SK-N-SH treated with all-trans-retinoic acid at 6 μM for 48 hours (cell line): ENCODE data around the gene KRT1.

Source experiments
- ATAC-seq: fragments of 200-7000 bp; cut with Tn5 transposase; 3 replicates; pipeline ENCODE4 v1.9.1; 2020; ENCODE audit warnings: mild to moderate bottlenecking, moderate library complexity
- ARNTL ChIP-seq: fragments of 450-650 bp; formaldehyde crosslinking; IDR thresholded peaks from 2 replicates; pipeline ENCODE4 v1.5.0; 2020; ENCODE audit warnings: low read depth, mild to moderate bottlenecking, moderate library complexity, borderline replicate concordance
- BACH2 ChIP-seq: fragments of 250-450 bp; sonication (Bioruptor Pico); IDR thresholded peaks from 2 replicates; pipeline ENCODE4 v1.9.0; 2021; ENCODE audit warnings: mild to moderate bottlenecking, borderline replicate concordance
- CREB5 ChIP-seq: fragments of 250-450 bp; sonication (Bioruptor Pico); IDR thresholded peaks from 2 replicates; pipeline ENCODE4 v1.5.1; 2020; ENCODE audit warnings: low read depth, mild to moderate bottlenecking, moderate library complexity
- CSDC2 ChIP-seq: fragments of 250-450 bp; sonication (Bioruptor Pico); IDR thresholded peaks from 2 replicates; pipeline ENCODE4 v1.5.0; 2020; ENCODE audit warnings: mild to moderate bottlenecking, moderate library complexity
- CSRNP3 ChIP-seq: fragments of 250-450 bp; sonication (Bioruptor Pico); IDR thresholded peaks from 2 replicates; pipeline ENCODE4 v1.5.1; 2021; ENCODE audit warnings: mild to moderate bottlenecking, moderate library complexity
- ESRRG ChIP-seq: fragments of 250-450 bp; sonication (Bioruptor Pico); IDR thresholded peaks from 2 replicates; pipeline ENCODE4 v1.6.1; 2021; ENCODE audit warnings: mild to moderate bottlenecking
- ISL1 ChIP-seq: fragments of 250-450 bp; sonication (Bioruptor Pico); IDR thresholded peaks from 2 replicates; pipeline ENCODE4 v2.1.2; 2022; ENCODE audit warnings: mild to moderate bottlenecking, moderate library complexity
- OSR1 ChIP-seq: fragments of 250-450 bp; sonication (Bioruptor Pico); IDR thresholded peaks from 2 replicates; pipeline ENCODE4 v1.8.0; 2022; ENCODE audit warnings: moderate library complexity, mild to moderate bottlenecking, inconsistent platforms
- PATZ1 ChIP-seq: fragments of 250-450 bp; sonication (Bioruptor Pico); IDR thresholded peaks from 2 replicates; pipeline ENCODE4 v1.8.0; 2020; ENCODE audit warnings: mild to moderate bottlenecking, moderate library complexity, borderline replicate concordance
- POU6F1 ChIP-seq: fragments of 250-450 bp; sonication (Bioruptor Pico); IDR thresholded peaks from 2 replicates; pipeline ENCODE4 v1.8.0; 2021; ENCODE audit warnings: low read depth, mild to moderate bottlenecking, moderate library complexity, borderline replicate concordance
- PPARA ChIP-seq: fragments of 250-450 bp; sonication (Bioruptor Pico); IDR thresholded peaks from 2 replicates; pipeline ENCODE4 v1.5.0; 2020; ENCODE audit warnings: mild to moderate bottlenecking, borderline replicate concordance
- SNAI2 ChIP-seq: fragments of 250-450 bp; sonication (Bioruptor Pico); IDR thresholded peaks from 2 replicates; pipeline ENCODE4 v1.5.0; 2020; ENCODE audit warnings: mild to moderate bottlenecking, moderate library complexity
- TCF4 ChIP-seq: fragments of 250-450 bp; sonication (Bioruptor Pico); IDR thresholded peaks from 2 replicates; pipeline ENCODE4 v1.8.0; 2021; ENCODE audit warnings: mild to moderate bottlenecking, moderate library complexity, borderline replicate concordance
- TOX ChIP-seq: fragments of 250-450 bp; sonication (Bioruptor Pico); IDR thresholded peaks from 2 replicates; pipeline ENCODE4 v1.8.0; 2021; ENCODE audit warnings: mild to moderate bottlenecking, moderate library complexity, borderline replicate concordance
- TSHZ2 ChIP-seq: fragments of 250-450 bp; sonication (Bioruptor Pico); IDR thresholded peaks from 2 replicates; pipeline ENCODE4 v1.5.0; 2020; ENCODE audit warnings: mild to moderate bottlenecking, moderate library complexity
- ZC3H10 ChIP-seq: fragments of 250-450 bp; sonication (Bioruptor Pico); IDR thresholded peaks from 2 replicates; pipeline ENCODE4 v1.5.1; 2021; ENCODE audit warnings: mild to moderate bottlenecking, moderate library complexity
- ZFP3 ChIP-seq: fragments of 250-450 bp; sonication (Bioruptor Pico); IDR thresholded peaks from 2 replicates; pipeline ENCODE4 v1.5.0; 2020; ENCODE audit warnings: mild to moderate bottlenecking, moderate library complexity
- ZNF565 ChIP-seq: fragments of 450-650 bp; formaldehyde crosslinking; conservative IDR thresholded peaks from 2 replicates; pipeline ENCODE4 v1.5.0; 2020; ENCODE audit warnings: low read depth, mild to moderate bottlenecking, moderate library complexity
- ZNF70 ChIP-seq: fragments of 450-650 bp; formaldehyde crosslinking; IDR thresholded peaks from 2 replicates; pipeline ENCODE4 v1.5.0; 2020; ENCODE audit warnings: mild to moderate bottlenecking, moderate library complexity
- ZNF8 ChIP-seq: fragments of 450-650 bp; formaldehyde crosslinking; IDR thresholded peaks from 2 replicates; pipeline ENCODE4 v1.5.0; 2020; ENCODE audit warnings: mild to moderate bottlenecking, moderate library complexity

The KRT1 gene

GRCh38 chr12:52701281-52701680 is 21.1 kb upstream of the KRT1 start:
- no peak for ATAC-seq
- TF ChIP-seq ZNF70 (CRISPR knock-in tag) (no peak), POU6F1 (CRISPR knock-in tag) (no peak), ARNTL (CRISPR knock-in tag) (no peak), ZNF565 (CRISPR knock-in tag) (no peak), OSR1 (CRISPR knock-in tag) (no peak), SNAI2 (CRISPR knock-in tag) (no peak), PATZ1 (CRISPR knock-in tag) (no peak)

GRCh38 chr12:52699960-52700359 is 19.8 kb upstream of the KRT1 start:
- ATAC-seq: no peak

GRCh38 chr12:52699373-52699772 is 19.2 kb upstream of the KRT1 start:
- ATAC-seq: no peak
- TF ChIP-seq PATZ1 (CRISPR knock-in tag) (no peak), CSDC2 (no peak), ZC3H10 (no peak), OSR1 (CRISPR knock-in tag) (no peak), CSRNP3 (CRISPR knock-in tag) (no peak), TSHZ2 (CRISPR knock-in tag) (no peak), TOX (CRISPR knock-in tag) (no peak), SNAI2 (CRISPR knock-in tag) (no peak), BACH2 (CRISPR knock-in tag) (no peak), PPARA (CRISPR knock-in tag) (no peak), ZNF565 (CRISPR knock-in tag) (no peak), ZNF70 (CRISPR knock-in tag) (no peak), ESRRG (CRISPR knock-in tag) (no peak), ISL1 (CRISPR knock-in tag) (no peak), ZFP3 (CRISPR knock-in tag) (no peak), CREB5 (CRISPR knock-in tag) (no peak), ZNF8 (CRISPR knock-in tag) (no peak)
- TF ChIP-seq, all 23 proteins: peak for 0

More at GRCh38 chr12:52699960-52700359, 19.8 kb upstream of the KRT1 start:
- TF ChIP-seq POU6F1 (CRISPR knock-in tag): no peak
- no peak for TF ChIP-seq TCF4 (CRISPR knock-in tag)
- TF ChIP-seq, all 23 proteins: peak for 0
